HS-27A (cell line): ENCODE data around the gene RAB3C.
"Not testable (repeated sequence)": the region's sequence is repeated elsewhere in the genome, so short reads cannot be mapped to it uniquely, and the experiment has no call there.

Experiments used
- DNase-seq: peaks from one replicate; pipeline ENCODE4 v3.0.0-alpha.2; 2012; ENCODE audit warnings: low read depth, missing footprints

Gene RAB3C

GRCh38 chr5:58675341-58675740, 92.5 kb downstream of the RAB3C start:
- DNase-seq: no peak

DNA sequence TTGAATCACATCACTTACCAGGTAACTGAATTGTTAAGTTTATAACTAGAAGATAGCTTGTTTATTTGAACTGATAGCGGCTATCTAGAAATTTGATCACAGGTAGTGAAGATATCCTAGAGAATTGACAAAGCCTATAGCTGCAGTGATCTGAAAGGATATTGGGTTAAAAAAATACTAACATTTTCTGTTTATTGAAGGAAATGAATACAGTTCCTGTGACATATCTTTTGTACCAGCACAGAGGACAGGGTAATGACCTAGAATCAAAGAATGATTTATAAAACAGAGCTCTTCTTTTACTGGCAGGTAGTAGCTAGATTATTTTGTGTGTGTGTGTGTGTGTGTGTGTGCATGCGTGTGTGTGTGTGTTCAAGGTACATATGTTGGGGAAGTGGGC, 94.8 kb downstream of the RAB3C start:
- no peak for DNase-seq

DNA sequence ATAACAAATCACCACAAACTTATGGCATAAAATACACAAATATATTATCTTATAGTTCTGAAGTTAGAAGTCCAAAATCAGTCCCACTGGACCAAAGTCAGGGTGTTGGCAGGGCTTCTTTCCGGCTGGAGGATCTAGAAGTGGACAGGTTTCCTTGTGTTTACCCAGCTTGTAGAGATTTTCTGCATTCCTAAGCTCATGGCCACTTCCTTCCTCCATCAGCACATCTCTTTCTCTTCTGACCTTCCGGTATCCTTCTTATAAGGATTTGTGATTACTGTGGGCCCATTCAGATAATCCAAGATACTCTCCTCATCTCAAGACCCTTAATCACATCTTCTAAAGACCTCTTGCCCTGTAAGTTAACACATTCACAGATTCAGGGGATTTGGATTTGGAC, 97.6 kb downstream of the RAB3C start:
- DNase-seq: no peak

DNA sequence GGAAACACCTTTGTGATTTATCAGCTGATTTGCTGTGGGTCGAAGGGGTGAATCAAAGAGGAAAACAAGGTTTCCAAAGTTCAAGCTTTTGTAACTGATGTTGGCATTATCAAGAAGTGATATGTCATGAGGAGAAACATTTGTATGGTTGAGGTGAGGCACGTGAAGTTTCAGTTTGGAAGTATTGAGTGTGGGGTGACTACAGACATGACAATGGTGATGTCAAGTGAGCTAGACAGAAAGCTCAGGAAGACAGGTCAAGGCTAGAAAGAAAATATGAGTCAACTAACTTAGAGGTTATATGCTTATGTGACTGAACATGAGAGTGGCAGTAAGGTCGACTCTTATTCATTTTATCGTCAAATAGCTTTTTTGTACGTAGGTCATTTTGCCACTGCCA, 99.1 kb downstream of the RAB3C start:
- DNase-seq: no peak

- no peak for DNase-seq
Observed at GRCh38 chr5:58683567-58683966, 100.7 kb downstream of the RAB3C start.

- DNase-seq: no peak
Observed at GRCh38 chr5:58687079-58687478, 104.2 kb downstream of the RAB3C start.

GRCh38 chr5:58687595-58687994, 104.7 kb downstream of the RAB3C start:
- no peak for DNase-seq

GRCh38 chr5:58699088-58699761, 116.3 kb downstream of the RAB3C start:
- DNase-seq: not testable (repeated sequence)

GRCh38 chr5:58699762-58700118, 116.9 kb downstream of the RAB3C start:
- DNase-seq: no peak

DNA sequence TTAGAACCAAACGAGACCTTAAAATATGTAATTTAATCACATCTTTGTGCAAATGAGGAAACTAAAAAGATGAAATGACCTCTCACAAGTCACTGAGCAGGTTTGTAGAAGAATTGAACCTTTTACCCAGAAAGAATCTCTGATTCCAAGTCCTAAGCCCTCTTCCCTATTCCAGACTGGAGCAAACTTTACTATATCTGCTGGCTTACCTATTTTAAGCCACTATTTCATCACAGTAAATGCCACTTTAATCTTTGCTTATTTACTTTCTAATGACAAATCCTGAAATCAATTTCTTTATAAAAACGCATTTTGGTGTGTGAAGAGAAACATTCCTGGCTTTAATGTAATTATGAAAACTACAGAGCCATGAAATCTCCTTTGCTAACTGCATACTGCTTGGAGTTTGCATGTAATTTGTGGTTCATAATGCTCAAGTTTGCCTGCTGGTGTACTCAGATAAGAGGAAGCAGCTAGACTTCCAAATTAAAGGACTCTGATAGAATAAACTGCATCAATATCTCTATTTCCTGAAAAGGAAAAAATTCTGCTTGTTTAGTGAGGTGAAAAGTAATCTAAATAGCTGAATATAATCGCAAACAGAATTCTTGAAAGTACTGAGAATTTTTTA, 121.2 kb downstream of the RAB3C start:
- no peak for DNase-seq

DNA sequence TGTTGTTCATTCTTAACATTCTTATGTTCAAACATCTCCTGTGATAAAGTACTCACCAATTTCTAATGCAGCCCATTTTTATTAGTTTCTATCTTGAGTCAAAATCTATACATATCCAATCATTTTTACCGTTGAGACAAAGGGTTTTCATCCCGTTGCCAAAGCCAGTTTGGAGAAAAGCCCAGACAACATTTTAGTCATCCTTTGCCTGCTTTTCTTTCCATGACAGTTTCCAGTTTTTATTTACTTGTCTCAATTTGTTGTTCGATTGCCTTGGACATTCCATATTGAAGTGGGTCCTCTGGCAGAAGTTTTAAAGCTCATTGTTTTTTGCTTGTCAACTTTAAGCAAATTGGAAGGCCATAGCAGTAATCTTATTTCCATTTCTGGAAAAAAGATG, 123.9 kb downstream of the RAB3C start:
- DNase-seq: no peak

DNA sequence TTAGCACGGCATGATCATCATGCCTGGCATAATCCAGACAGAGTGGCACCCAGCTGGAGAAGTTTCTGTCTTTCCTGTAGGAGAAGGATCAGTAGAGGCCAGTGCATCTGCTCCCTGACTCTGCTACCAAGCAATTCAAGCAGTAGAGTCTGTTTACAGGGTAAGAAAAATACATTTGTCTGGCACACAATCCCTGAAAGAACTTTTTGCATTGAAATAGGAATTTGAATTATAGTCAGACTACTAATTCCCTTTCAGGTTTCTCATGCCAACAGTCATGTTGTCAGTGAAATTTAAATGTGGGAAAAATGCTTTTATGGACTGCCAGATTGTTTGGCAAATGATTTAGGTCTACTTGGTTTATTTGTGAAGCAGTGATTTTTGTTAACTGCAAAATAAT, 125.6 kb downstream of the RAB3C start:
- DNase-seq: no peak

- DNase-seq: not testable (repeated sequence)
Observed at GRCh38 chr5:58710425-58710824, 127.5 kb downstream of the RAB3C start.

- DNase-seq: no peak
Observed at GRCh38 chr5:58710871-58711270, 128.0 kb downstream of the RAB3C start.

DNA sequence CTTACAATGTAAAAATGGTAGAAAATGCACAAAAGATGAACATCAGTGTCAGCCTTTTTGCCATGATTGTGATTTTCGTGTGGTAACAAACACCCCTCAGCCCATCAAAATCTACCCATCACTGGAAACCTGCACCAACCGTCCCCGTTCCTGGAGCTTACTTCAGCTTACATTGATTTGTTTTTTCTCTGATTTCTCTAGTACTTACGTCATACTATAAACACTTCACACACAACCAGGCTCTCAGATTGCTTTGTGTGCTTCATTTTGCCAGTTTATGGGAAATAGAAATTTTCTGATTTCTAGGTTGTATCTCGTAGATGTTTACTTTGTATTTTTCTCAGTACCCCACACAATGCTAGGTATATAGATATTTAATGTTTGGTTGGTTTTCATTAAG, 129.1 kb downstream of the RAB3C start:
- DNase-seq: no peak

DNA sequence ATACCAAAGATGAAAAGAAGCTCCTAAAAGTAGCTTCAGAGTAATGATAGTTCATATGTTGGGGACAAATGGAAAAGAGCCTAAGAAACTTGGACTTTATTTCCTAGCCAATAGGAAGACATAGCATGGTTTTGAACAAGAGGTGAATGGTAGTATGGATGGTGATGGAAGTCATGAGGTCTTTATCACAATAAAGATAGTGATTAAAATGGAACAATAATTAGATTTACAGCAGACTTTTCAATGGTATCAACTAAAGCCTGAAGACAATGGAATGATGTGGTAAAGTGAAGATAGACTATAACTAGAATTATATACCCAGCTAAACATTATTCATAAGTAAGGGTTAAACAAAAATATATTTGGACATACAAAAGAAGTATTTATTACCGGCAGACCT, 131.2 kb downstream of the RAB3C start:
- no peak for DNase-seq

DNA sequence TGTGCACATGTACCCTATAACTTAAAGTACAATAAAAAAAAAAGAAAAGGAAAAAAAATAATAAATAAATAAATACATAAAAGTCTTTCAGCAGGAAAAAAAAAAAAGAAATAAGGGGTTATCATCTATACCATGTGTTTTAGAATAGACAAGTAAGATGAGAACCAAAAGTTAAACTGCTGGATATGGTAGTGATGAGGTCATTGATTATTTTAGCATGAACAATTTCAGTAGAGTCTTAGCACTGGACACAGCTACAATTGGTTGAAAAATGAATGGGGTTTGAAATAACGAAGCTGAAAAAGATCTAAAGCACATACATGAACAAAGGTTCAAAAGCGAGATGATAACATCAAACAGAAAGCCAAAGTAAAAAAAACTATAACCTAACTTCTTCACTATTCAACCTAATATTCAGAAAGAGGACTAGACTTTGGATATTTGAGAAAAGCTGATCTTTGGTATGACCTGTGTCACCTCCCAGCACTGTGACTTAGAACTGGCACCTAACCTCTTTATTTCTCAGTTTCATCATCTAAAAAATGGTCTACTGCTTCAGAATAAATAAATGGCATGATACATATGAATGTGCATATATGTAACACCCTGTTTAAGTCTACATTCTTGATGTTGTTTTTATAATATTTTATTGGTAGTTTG, 133.3 kb downstream of the RAB3C start:
- no peak for DNase-seq

DNA sequence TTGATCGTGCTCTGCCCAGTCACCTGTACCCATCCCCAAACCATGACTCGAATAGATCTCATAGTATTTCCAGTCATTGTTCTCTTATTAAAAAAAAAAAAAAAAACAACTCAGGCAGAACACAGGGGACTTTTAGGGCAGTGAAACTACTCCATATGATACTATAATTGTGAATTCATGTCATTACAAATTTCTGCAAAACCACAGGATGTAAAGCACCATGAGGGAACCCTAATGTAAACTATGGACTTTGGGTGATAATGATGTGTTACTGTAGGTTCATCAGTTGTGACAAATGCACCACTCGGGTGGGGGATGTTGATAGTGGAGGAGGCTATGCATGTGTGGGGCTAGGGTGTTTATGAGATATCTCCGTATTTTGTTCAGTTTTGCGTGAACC, 133.8 kb downstream of the RAB3C start:
- DNase-seq: no peak

- no peak for DNase-seq
Observed at GRCh38 chr5:58717303-58718007, 134.6 kb downstream of the RAB3C start.

- DNase-seq: no peak
Observed at GRCh38 chr5:58718269-58718978, 135.5 kb downstream of the RAB3C start.

DNA sequence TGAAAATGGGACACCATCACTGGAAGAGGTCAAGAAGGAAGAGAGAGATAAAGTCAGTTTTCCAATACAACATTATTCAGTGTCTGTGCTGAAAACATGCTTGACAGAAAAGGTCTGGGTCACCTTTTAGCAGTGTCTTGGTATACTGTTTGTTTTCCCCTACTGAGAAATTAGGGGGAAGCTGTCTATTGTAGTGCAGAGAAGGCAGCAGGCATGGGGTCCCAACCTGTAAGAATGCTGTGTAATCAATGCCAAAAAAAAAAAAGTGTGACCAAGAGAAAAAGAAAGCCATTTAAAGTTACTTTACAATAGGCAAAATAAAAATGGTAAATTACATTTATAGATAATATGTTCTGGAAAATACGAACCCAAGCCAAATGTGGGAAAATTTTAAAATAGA, 139.3 kb downstream of the RAB3C start:
- DNase-seq: no peak

- no peak for DNase-seq
Observed at GRCh38 chr5:58724992-58725391, 142.1 kb downstream of the RAB3C start.
